H9 (cell line): Measurements from ENCODE around the gene TSC2. TPM values are rescaled to one million over a fixed set of nuclear protein-coding genes. Genes with fewer than 3 reads are reported as not detected.

Source experiments
- DNase-seq: peaks from one replicate; pipeline ENCODE4 v3.0.0-alpha.2; 2017
- H2AFZ ChIP-seq: one replicate; pipeline ENCODE4 v1.6.1; 2013; ENCODE audit warnings: mild to moderate bottlenecking, low read length, control low read depth, moderate library complexity
- H2AK5ac ChIP-seq: 2 replicates; pipeline ENCODE4 v1.6.1; 2013; ENCODE audit warnings: low read length, control low read depth, mixed read lengths; ENCODE audit not compliant: insufficient read length
- H2BK120ac ChIP-seq: one replicate; pipeline ENCODE4 v1.6.1; 2013; ENCODE audit warnings: low read depth, mild to moderate bottlenecking, low read length, control low read depth, inconsistent platforms; ENCODE audit not compliant: poor library complexity, severe bottlenecking
- H2BK12ac ChIP-seq: 2 replicates; pipeline ENCODE4 v1.6.1; 2013; ENCODE audit warnings: low read length, control low read depth, mixed read lengths, low read depth; ENCODE audit not compliant: insufficient read length
- H2BK15ac ChIP-seq: 2 replicates; pipeline ENCODE4 v1.6.1; 2013; ENCODE audit warnings: low read depth, low read length, control low read depth
- H2BK20ac ChIP-seq: one replicate; pipeline ENCODE4 v1.6.1; 2013; ENCODE audit warnings: low read depth, mild to moderate bottlenecking, low read length, control low read depth, inconsistent platforms; ENCODE audit not compliant: poor library complexity, severe bottlenecking
- H2BK5ac ChIP-seq: 2 replicates; pipeline ENCODE4 v1.6.1; 2013; ENCODE audit warnings: low read length, control low read depth, mixed read lengths; ENCODE audit not compliant: insufficient read length
- H3K14ac ChIP-seq: 2 replicates; pipeline ENCODE4 v1.6.1; 2013; ENCODE audit warnings: low read length, control low read depth; ENCODE audit not compliant: insufficient read depth
- H3K18ac ChIP-seq: 2 replicates; pipeline ENCODE4 v1.6.1; 2013; ENCODE audit warnings: low read depth, mild to moderate bottlenecking, mixed read lengths, low read length, control low read depth; ENCODE audit not compliant: insufficient read length
- H3K23ac ChIP-seq: 2 replicates; pipeline ENCODE4 v1.6.1; 2013; ENCODE audit warnings: low read length, control low read depth, mixed read lengths, low read depth; ENCODE audit not compliant: insufficient read length
- H3K23me2 ChIP-seq: 2 replicates; pipeline ENCODE4 v1.6.1; 2013; ENCODE audit warnings: low read depth, mild to moderate bottlenecking, mixed read lengths, low read length, control low read depth; ENCODE audit not compliant: insufficient read length, poor library complexity, severe bottlenecking
- H3K27ac ChIP-seq: 2 replicates; pipeline ENCODE4 v1.5.1; 2013; ENCODE audit warnings: low read length, control low read depth, mixed read lengths, low read depth; ENCODE audit not compliant: insufficient read length
- H3K27me3 ChIP-seq: 2 replicates; pipeline ENCODE4 v1.6.1; 2013; ENCODE audit warnings: low read length, control low read depth, inconsistent platforms; ENCODE audit not compliant: insufficient read depth
- H3K4ac ChIP-seq: 2 replicates; pipeline ENCODE4 v1.6.1; 2013; ENCODE audit warnings: low read depth, mild to moderate bottlenecking, control low read depth, inconsistent platforms, low read length, moderate library complexity
- H3K4me1 ChIP-seq: 2 replicates; pipeline ENCODE4 v1.6.1; 2013; ENCODE audit warnings: low read length, control low read depth, inconsistent platforms; ENCODE audit not compliant: insufficient read depth
- H3K4me2 ChIP-seq: 2 replicates; pipeline ENCODE4 v1.6.1; 2013; ENCODE audit warnings: low read length, control low read depth, mixed read lengths; ENCODE audit not compliant: insufficient read length, insufficient read depth
- H3K56ac ChIP-seq: 2 replicates; pipeline ENCODE4 v1.6.1; 2013; ENCODE audit warnings: low read depth, mild to moderate bottlenecking, mixed read lengths, low read length, control low read depth; ENCODE audit not compliant: insufficient read length
- H3K79me1 ChIP-seq: 2 replicates; pipeline ENCODE4 v1.6.1; 2013; ENCODE audit warnings: low read depth, mild to moderate bottlenecking, moderate library complexity, low read length, control low read depth, inconsistent platforms; ENCODE audit not compliant: insufficient read depth, poor library complexity, severe bottlenecking
- H3K79me2 ChIP-seq: 2 replicates; pipeline ENCODE4 v1.6.1; 2013; ENCODE audit warnings: low read length, control low read depth, inconsistent platforms; ENCODE audit not compliant: insufficient read depth
- H3K9ac ChIP-seq: 2 replicates; pipeline ENCODE4 v1.6.1; 2013; ENCODE audit warnings: low read length, control low read depth, mixed read lengths; ENCODE audit not compliant: insufficient read length; ENCODE audit errors: extremely low read depth
- H3K9me3 ChIP-seq: one replicate; pipeline ENCODE4 v1.6.1; 2013; ENCODE audit warnings: low read depth, low read length, inconsistent platforms; ENCODE audit not compliant: control insufficient read depth
- H3T11ph ChIP-seq: one replicate; pipeline ENCODE4 v1.6.1; 2013; ENCODE audit warnings: mild to moderate bottlenecking, low read length, control low read depth, inconsistent platforms
- H4K20me1 ChIP-seq: one replicate; pipeline ENCODE4 v1.6.1; 2013; ENCODE audit not compliant: control insufficient read depth, insufficient read length, insufficient read depth
- H4K5ac ChIP-seq: 2 replicates; pipeline ENCODE4 v1.6.1; 2013; ENCODE audit warnings: low read depth, mild to moderate bottlenecking, mixed read lengths, low read length, control low read depth; ENCODE audit not compliant: insufficient read length
- H4K8ac ChIP-seq: replicated peaks from 2 replicates; pipeline ENCODE4 v1.6.1; 2013; ENCODE audit warnings: low read length, control low read depth, mixed read lengths, low read depth; ENCODE audit not compliant: insufficient read length
- H4K91ac ChIP-seq: 2 replicates; pipeline ENCODE4 v1.6.1; 2013; ENCODE audit warnings: low read depth, mild to moderate bottlenecking, moderate library complexity, mixed read lengths, low read length, control low read depth; ENCODE audit not compliant: insufficient read length
- H3K27ac Mint-ChIP-seq, 3 experiments: 2 replicates in 2 of 3; 3 replicates in 1 of 3; pipeline ENCODE4 v1.8.0; 2020 to 2021; ENCODE audit warnings: mixed read lengths in 3 of 3, mild to moderate bottlenecking in 1 of 3, moderate library complexity in 1 of 3
- H3K27me3 Mint-ChIP-seq: 2 replicates; pipeline ENCODE4 v1.8.0; 2021; ENCODE audit warnings: low read depth, mild to moderate bottlenecking, moderate library complexity, mixed read lengths
- H3K36me3 Mint-ChIP-seq, 3 experiments: 2 replicates in 2 of 3; 3 replicates in 1 of 3; pipeline ENCODE4 v1.8.0; 2020 to 2021; ENCODE audit warnings: low read depth in 3 of 3, mixed read lengths in 3 of 3; ENCODE audit not compliant: insufficient read depth in 1 of 3
- H3K4me1 Mint-ChIP-seq, 2 experiments: 2 replicates each; pipeline ENCODE4 v1.8.0; 2020; ENCODE audit warnings: mixed read lengths in 2 of 2
- H3K4me3 Mint-ChIP-seq, 2 experiments: 2 replicates in 1 of 2; 3 replicates in 1 of 2; pipeline ENCODE4 v1.8.0; 2020 to 2021; ENCODE audit warnings: mild to moderate bottlenecking in 2 of 2, mixed read lengths in 2 of 2, moderate library complexity in 1 of 2
- H3K9me3 Mint-ChIP-seq, 2 experiments: 2 replicates in 1 of 2; 3 replicates in 1 of 2; pipeline ENCODE4 v1.8.0; 2020; ENCODE audit warnings: mild to moderate bottlenecking in 2 of 2, mixed read lengths in 2 of 2, moderate library complexity in 1 of 2
- CTCF ChIP-seq: fragments of 200-600 bp; sonication (generic); conservative IDR thresholded peaks from 3 replicates; pipeline ENCODE4 v1.8.0; 2021; ENCODE audit warnings: antibody characterized with exemption, mild to moderate bottlenecking
- WGBS: extraction: QIAGEN DNeasy Blood & Tissue Kit; methylation state at CpG from one replicate; pipeline ENCODE4 v1.1.7; 2013; ENCODE audit warnings: missing lambda C conversion rate, low lambda C conversion rate, mixed read lengths; ENCODE audit not compliant: insufficient read length; ENCODE audit errors: extremely low coverage; 5-methylcytosine and 5-hydroxymethylcytosine counted together
- total RNA-seq: library from RNA; stranded (reverse); gene quantifications from 2 replicates; pipeline ENCODE4 v1.2.1, GENCODE V29; 2021

The TSC2 gene
- total RNA-seq, 1 experiment from 2014 or later = 122 TPM

GRCh38 chr16:2079311-2079800 is 31.6 kb downstream of the TSC2 start:
- H2AFZ ChIP-seq = no peak overlapping the region
- H3K27ac Mint-ChIP-seq = no peak overlapping the region
- H3K18ac ChIP-seq = no peak overlapping the region
- no peaks in the 10 kb centered on the region for H4K20me1 ChIP-seq
- no peak overlapping the region for H2BK120ac ChIP-seq
- H3K36me3 Mint-ChIP-seq = peaks cover 5 to 27% (median 26%) of the 10 kb centered on the region in 3 experiments; a peak in 6 of 7 replicates
- no peak overlapping the region for H3K9ac ChIP-seq
- H2BK20ac ChIP-seq = no peak overlapping the region
- no peak overlapping the region for H3K23ac ChIP-seq
- TF ChIP-seq CTCF = no peak
- no peak overlapping the region for H3K14ac ChIP-seq
- no peaks in the 10 kb centered on the region for H3K9me3 ChIP-seq
- H2BK15ac ChIP-seq = no peak overlapping the region
- no peak overlapping the region for H3T11ph ChIP-seq
- H3K79me1 ChIP-seq = no peaks in the 10 kb centered on the region
- H3K4ac ChIP-seq = no peak overlapping the region
- H2AK5ac ChIP-seq = no peak overlapping the region
- H3K4me2 ChIP-seq = no peak overlapping the region
- H2BK5ac ChIP-seq = no peak overlapping the region
- no CpG with 5 or more reads among the region's 30 CpGs for WGBS
- no peak overlapping the region for H2BK12ac ChIP-seq
- no peaks in the 10 kb centered on the region for H3K23me2 ChIP-seq
- no peak for DNase-seq
- H3K79me2 ChIP-seq = no peaks in the 10 kb centered on the region
- no peaks in the 10 kb centered on the region for H3K4me1 ChIP-seq
- H3K9me3 Mint-ChIP-seq = no peaks in the 10 kb centered on the region
- H4K91ac ChIP-seq = no peak overlapping the region
- no peak overlapping the region for H3K56ac ChIP-seq
- H3K27me3 Mint-ChIP-seq = no peaks in the 10 kb centered on the region
- no peak overlapping the region for H4K8ac ChIP-seq
- H3K27ac ChIP-seq = no peak overlapping the region
- no peaks in the 10 kb centered on the region for H3K27me3 ChIP-seq
- no peak overlapping the region for H4K5ac ChIP-seq
- H3K4me3 Mint-ChIP-seq = no peak overlapping the region
- H3K4me1 Mint-ChIP-seq = no peaks in the 10 kb centered on the region
